Measurements from ENCODE around the gene CDK18. TPM values are rescaled to one million over a fixed set of nuclear protein-coding genes. Genes with fewer than 3 reads are reported as not detected.

CDK18 gene
- total and polyA plus RNA-seq, 5 experiments from 2014 or later, result 0.32 to 6.1 (median 1.3) TPM

- H3K27ac Mint-ChIP-seq, result peak overlapping the region in 4 of 10 donors; percentile 12 to 78 (median 40)
- POLR2A ChIA-PET, result interaction anchor here (0.8 kb wide), 1 partner anchor 10 kb away, joined by 3 read pairs; no protein-coding TSS in a partner anchor
Measured at GRCh38 chr1:205512059-205513045, 7.9 kb downstream of the CDK18 start.

GRCh38 chr1:205513774-205514173 is 9.3 kb downstream of the CDK18 start:
- Mint-ChIP-seq H3K36me3 (no peaks in the 10 kb centered on the region), H3K27ac (peak overlapping the region in 1 of 10 donors; percentile 37), H3K4me3 (no peak overlapping the region), H3K4me1 (peaks cover 0 to 12% (median 2%) of the 10 kb centered on the region in 4 donors), H3K27me3 (no peaks in the 10 kb centered on the region), H3K9me3 (no peaks in the 10 kb centered on the region)
- POLR2A ChIA-PET, result no interaction called here
- ATAC-seq, result no peak
- no peak for DNase-seq

More at GRCh38 chr1:205512059-205513045, 7.9 kb downstream of the CDK18 start:
- H3K9me3 Mint-ChIP-seq, result no peaks in the 10 kb centered on the region
- H3K4me3 Mint-ChIP-seq, result no peak overlapping the region
- H3K36me3 Mint-ChIP-seq, result no peaks in the 10 kb centered on the region
- DNase-seq, result no peak
- peaks cover 0 to 12% (median 2%) of the 10 kb centered on the region in 4 donors for H3K4me1 Mint-ChIP-seq
- ATAC-seq, result no peak
- H3K27me3 Mint-ChIP-seq, result no peaks in the 10 kb centered on the region

- ATAC-seq (no peak), DNase-seq (no peak)
- POLR2A ChIA-PET, result no interaction called here
- Mint-ChIP-seq H3K4me3 (no peak overlapping the region), H3K9me3 (no peaks in the 10 kb centered on the region), H3K27me3 (no peaks in the 10 kb centered on the region), H3K4me1 (peaks cover 0 to 12% (median 2%) of the 10 kb centered on the region in 4 donors), H3K27ac (peak overlapping the region in 3 of 10 donors; percentile 37 to 60 (median 48)), H3K36me3 (no peaks in the 10 kb centered on the region)
Measured at GRCh38 chr1:205514211-205515142, 10.0 kb downstream of the CDK18 start.

GRCh38 chr1:205515781-205516253 is 11.3 kb downstream of the CDK18 start:
- no peak overlapping the region for H3K4me3 Mint-ChIP-seq
- no peaks in the 10 kb centered on the region for H3K36me3 Mint-ChIP-seq

GRCh38 chr1:205516362-205516761 is 11.9 kb downstream of the CDK18 start:
- Mint-ChIP-seq H3K4me1 (peaks cover 0 to 12% (median 2%) of the 10 kb centered on the region in 4 donors), H3K27me3 (no peaks in the 10 kb centered on the region), H3K36me3 (no peaks in the 10 kb centered on the region), H3K4me3 (no peak overlapping the region), H3K9me3 (no peaks in the 10 kb centered on the region), H3K27ac (no peak overlapping the region)
- no peak for DNase-seq
- no peak for ATAC-seq
- POLR2A ChIA-PET, result no interaction called here

More at GRCh38 chr1:205515781-205516253, 11.3 kb downstream of the CDK18 start:
- Mint-ChIP-seq H3K9me3 (no peaks in the 10 kb centered on the region), H3K27me3 (no peaks in the 10 kb centered on the region), H3K4me1 (peaks cover 0 to 12% (median 2%) of the 10 kb centered on the region in 4 donors), H3K27ac (no peak overlapping the region)
- DNase-seq, result no peak
- POLR2A ChIA-PET, result no interaction called here
- no peak for ATAC-seq

GRCh38 chr1:205517288-205517687 is 12.8 kb downstream of the CDK18 start:
- H3K27ac Mint-ChIP-seq, result no peak overlapping the region

GRCh38 chr1:205517763-205518162 is 13.3 kb downstream of the CDK18 start:
- Mint-ChIP-seq H3K36me3 (no peaks in the 10 kb centered on the region), H3K4me1 (peaks cover 0 to 8% (median 0%) of the 10 kb centered on the region in 4 donors), H3K27ac (peak overlapping the region in 1 of 10 donors; percentile 12), H3K27me3 (no peaks in the 10 kb centered on the region), H3K4me3 (no peak overlapping the region), H3K9me3 (no peaks in the 10 kb centered on the region)
- ATAC-seq (no peak), DNase-seq (no peak)
- POLR2A ChIA-PET, result no interaction called here

More at GRCh38 chr1:205517288-205517687, 12.8 kb downstream of the CDK18 start:
- Mint-ChIP-seq H3K36me3 (no peaks in the 10 kb centered on the region), H3K4me3 (no peak overlapping the region), H3K4me1 (peaks cover 0 to 10% (median under 1%) of the 10 kb centered on the region in 4 donors), H3K27me3 (no peaks in the 10 kb centered on the region), H3K9me3 (no peaks in the 10 kb centered on the region)
- POLR2A ChIA-PET, result no interaction called here
- DNase-seq (no peak), ATAC-seq (no peak)

GRCh38 chr1:205518661-205519540 is 14.4 kb downstream of the CDK18 start:
- no peak overlapping the region for H3K4me3 Mint-ChIP-seq
- H3K27me3 Mint-ChIP-seq, result no peaks in the 10 kb centered on the region
- ATAC-seq, result no peak
- H3K36me3 Mint-ChIP-seq, result no peaks in the 10 kb centered on the region
- DNase-seq, result no peak
- H3K27ac Mint-ChIP-seq, result no peak overlapping the region
- POLR2A ChIA-PET, result no interaction called here
- H3K4me1 Mint-ChIP-seq, result peaks cover 0 to 5% (median 0%) of the 10 kb centered on the region in 4 donors
- no peaks in the 10 kb centered on the region for H3K9me3 Mint-ChIP-seq

- Mint-ChIP-seq H3K27me3 (no peaks in the 10 kb centered on the region), H3K27ac (no peak overlapping the region)
Measured at GRCh38 chr1:205519541-205520131, 15.2 kb downstream of the CDK18 start.

GRCh38 chr1:205520709-205521108 is 16.2 kb downstream of the CDK18 start:
- POLR2A ChIA-PET, result no interaction called here
- Mint-ChIP-seq H3K4me3 (no peak overlapping the region), H3K27me3 (no peaks in the 10 kb centered on the region), H3K4me1 (peaks cover 0 to 3% (median 0%) of the 10 kb centered on the region in 4 donors), H3K36me3 (no peaks in the 10 kb centered on the region), H3K9me3 (no peaks in the 10 kb centered on the region), H3K27ac (no peak overlapping the region)
- DNase-seq, result no peak
- ATAC-seq, result no peak

More at GRCh38 chr1:205519541-205520131, 15.2 kb downstream of the CDK18 start:
- POLR2A ChIA-PET, result no interaction called here
- DNase-seq (no peak), ATAC-seq (no peak)
- Mint-ChIP-seq H3K9me3 (no peaks in the 10 kb centered on the region), H3K36me3 (no peaks in the 10 kb centered on the region), H3K4me3 (no peak overlapping the region), H3K4me1 (peaks cover 0 to 5% (median 0%) of the 10 kb centered on the region in 4 donors)

GRCh38 chr1:205521686-205522085 is 17.2 kb downstream of the CDK18 start:
- Mint-ChIP-seq H3K36me3 (no peaks in the 10 kb centered on the region), H3K27me3 (no peaks in the 10 kb centered on the region), H3K9me3 (no peaks in the 10 kb centered on the region), H3K4me3 (no peak overlapping the region), H3K4me1 (peaks cover 0 to 3% (median 0%) of the 10 kb centered on the region in 4 donors), H3K27ac (no peak overlapping the region)
- POLR2A ChIA-PET, result no interaction called here
- ATAC-seq (no peak), DNase-seq (no peak)

All from naive thymus-derived CD8-positive, alpha-beta T cell (primary cell).